Activated T-cell treated with anti-CD3 and anti-CD28 coated beads for 1 hour (primary cell): ENCODE data around the gene SYCE3.

Source experiments
- DNase-seq: peaks from one replicate; pipeline ENCODE4 v3.0.0-alpha.2; 2020; ENCODE audit warnings: low read depth

Gene SYCE3

GRCh38 chr22:50576070-50576469 is 13.4 kb upstream of the SYCE3 start:
- DNase-seq = no peak

- no peak for DNase-seq
Observed at GRCh38 chr22:50575426-50575941, 12.8 kb upstream of the SYCE3 start.

GRCh38 chr22:50574383-50574755 is 11.7 kb upstream of the SYCE3 start:
- no peak for DNase-seq

- no peak for DNase-seq
Observed at GRCh38 chr22:50573491-50574382, 11.0 kb upstream of the SYCE3 start.

GRCh38 chr22:50572965-50573364 is 10.2 kb upstream of the SYCE3 start:
- no peak for DNase-seq

- no peak for DNase-seq
Observed at GRCh38 chr22:50571264-50572175, 8.8 kb upstream of the SYCE3 start.

GRCh38 chr22:50570861-50571260 is 8.1 kb upstream of the SYCE3 start:
- DNase-seq = no peak

GRCh38 chr22:50569896-50570535 is 7.3 kb upstream of the SYCE3 start:
- no peak for DNase-seq

GRCh38 chr22:50569041-50569459 is 6.3 kb upstream of the SYCE3 start:
- no peak for DNase-seq

GRCh38 chr22:50568626-50569025 is 5.9 kb upstream of the SYCE3 start:
- no peak for DNase-seq

- DNase-seq = no peak
Observed at GRCh38 chr22:50567721-50568252, 5.1 kb upstream of the SYCE3 start.

GRCh38 chr22:50564289-50564688 is 1.6 kb upstream of the SYCE3 start:
- DNase-seq = no peak

GRCh38 chr22:50563413-50564160 is 868 bp upstream of the SYCE3 start:
- DNase-seq = no peak

GRCh38 chr22:50561401-50562358 is 1.0 kb downstream of the SYCE3 start:
- DNase-seq = no peak

- no peak for DNase-seq
Observed at GRCh38 chr22:50560034-50560433, 2.7 kb downstream of the SYCE3 start.

- DNase-seq = no peak
Observed at GRCh38 chr22:50556703-50557102, 6.0 kb downstream of the SYCE3 start.

GRCh38 chr22:50553310-50553709 is 9.4 kb downstream of the SYCE3 start:
- no peak for DNase-seq

GRCh38 chr22:50551160-50551752 is 11.5 kb downstream of the SYCE3 start:
- no peak for DNase-seq

- no peak for DNase-seq
Observed at GRCh38 chr22:50550395-50550794, 12.3 kb downstream of the SYCE3 start.
